NB4 (cell line): ENCODE results near the gene DAB2IP.
"Not testable (repeated sequence)": the region's sequence is repeated elsewhere in the genome, so short reads cannot be mapped to it uniquely, and the experiment has no call there.

Experiments
- DNase-seq: peaks from one replicate; pipeline ENCODE4 v3.0.0; 2010; ENCODE audit warnings: low read depth
- H3K4me3 ChIP-seq: one replicate; pipeline ENCODE4 v1.5.1; 2011; ENCODE audit warnings: mild to moderate bottlenecking, low read depth, low read length, moderate library complexity
- MYC ChIP-seq: IDR thresholded peaks from 2 replicates; pipeline ENCODE4 v1.6.1; 2011; ENCODE audit warnings: low read depth, low read length
- POLR2A ChIP-seq: IDR thresholded peaks from 2 replicates; pipeline ENCODE4 v1.6.1; 2011; ENCODE audit warnings: mild to moderate bottlenecking; ENCODE audit not compliant: insufficient read length; ENCODE audit errors: extremely low read depth
- TF ChIP-seq, protein P1 (sequence below): IDR thresholded peaks from 2 replicates; pipeline ENCODE4 v1.6.1; 2011; ENCODE audit warnings: low read depth, low read length
- TF ChIP-seq, protein P2 (sequence below): IDR thresholded peaks from one replicate; pipeline ENCODE4 v1.5.1; 2012; ENCODE audit warnings: low read depth, low read length

DAB2IP gene

DNA sequence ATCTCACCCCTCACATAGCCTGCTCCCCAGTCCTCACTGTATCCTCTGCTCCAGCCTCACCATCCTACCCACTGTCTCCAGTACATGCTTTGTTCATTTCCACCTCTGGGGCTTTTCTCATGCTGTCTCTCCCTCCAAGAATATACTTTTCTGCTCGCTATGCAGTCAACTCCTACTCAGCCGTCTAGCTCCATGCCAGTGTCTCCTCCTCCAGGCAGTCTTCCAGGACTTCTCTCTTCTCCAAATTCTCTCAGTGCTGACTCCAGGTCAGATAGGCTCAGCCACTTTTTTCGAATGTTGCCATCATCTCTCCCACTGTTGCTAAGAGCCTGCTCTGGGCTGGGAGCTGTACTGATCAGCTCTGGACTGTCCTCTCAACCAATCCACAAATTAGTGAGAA lies 8.0 kb upstream of the DAB2IP start:
- TF ChIP-seq MYC: no peak
- TF ChIP-seq, protein P1, sequence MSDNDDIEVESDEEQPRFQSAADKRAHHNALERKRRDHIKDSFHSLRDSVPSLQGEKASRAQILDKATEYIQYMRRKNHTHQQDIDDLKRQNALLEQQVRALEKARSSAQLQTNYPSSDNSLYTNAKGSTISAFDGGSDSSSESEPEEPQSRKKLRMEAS: no peak
- TF ChIP-seq, protein P2, sequence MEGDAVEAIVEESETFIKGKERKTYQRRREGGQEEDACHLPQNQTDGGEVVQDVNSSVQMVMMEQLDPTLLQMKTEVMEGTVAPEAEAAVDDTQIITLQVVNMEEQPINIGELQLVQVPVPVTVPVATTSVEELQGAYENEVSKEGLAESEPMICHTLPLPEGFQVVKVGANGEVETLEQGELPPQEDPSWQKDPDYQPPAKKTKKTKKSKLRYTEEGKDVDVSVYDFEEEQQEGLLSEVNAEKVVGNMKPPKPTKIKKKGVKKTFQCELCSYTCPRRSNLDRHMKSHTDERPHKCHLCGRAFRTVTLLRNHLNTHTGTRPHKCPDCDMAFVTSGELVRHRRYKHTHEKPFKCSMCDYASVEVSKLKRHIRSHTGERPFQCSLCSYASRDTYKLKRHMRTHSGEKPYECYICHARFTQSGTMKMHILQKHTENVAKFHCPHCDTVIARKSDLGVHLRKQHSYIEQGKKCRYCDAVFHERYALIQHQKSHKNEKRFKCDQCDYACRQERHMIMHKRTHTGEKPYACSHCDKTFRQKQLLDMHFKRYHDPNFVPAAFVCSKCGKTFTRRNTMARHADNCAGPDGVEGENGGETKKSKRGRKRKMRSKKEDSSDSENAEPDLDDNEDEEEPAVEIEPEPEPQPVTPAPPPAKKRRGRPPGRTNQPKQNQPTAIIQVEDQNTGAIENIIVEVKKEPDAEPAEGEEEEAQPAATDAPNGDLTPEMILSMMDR: no peak
- no peak for TF ChIP-seq POLR2A
- H3K4me3 ChIP-seq: no peak overlapping the region
- DNase-seq: no peak

DNA sequence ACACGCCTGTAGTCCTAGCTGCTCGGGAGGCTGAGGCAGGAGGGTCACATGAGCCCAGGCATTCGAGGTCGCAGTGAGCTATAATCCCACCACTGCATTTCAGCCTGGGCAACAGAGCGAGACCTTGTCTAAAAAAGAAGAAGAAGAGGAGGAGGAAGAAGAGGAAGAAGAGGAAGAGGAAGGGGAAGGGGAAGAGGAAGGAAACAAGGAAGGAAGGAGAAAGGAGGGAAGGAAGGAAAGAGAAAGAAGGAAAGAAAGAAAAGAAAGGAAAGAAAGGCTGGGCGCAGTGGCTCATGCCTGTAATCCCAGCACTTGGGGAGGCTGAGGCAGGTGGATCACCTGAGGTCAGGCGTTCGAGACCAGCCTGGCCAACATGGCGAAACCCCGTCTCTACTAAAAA lies 7.4 kb upstream of the DAB2IP start:
- DNase-seq, H3K4me3 ChIP-seq: not testable (repeated sequence)

DNA sequence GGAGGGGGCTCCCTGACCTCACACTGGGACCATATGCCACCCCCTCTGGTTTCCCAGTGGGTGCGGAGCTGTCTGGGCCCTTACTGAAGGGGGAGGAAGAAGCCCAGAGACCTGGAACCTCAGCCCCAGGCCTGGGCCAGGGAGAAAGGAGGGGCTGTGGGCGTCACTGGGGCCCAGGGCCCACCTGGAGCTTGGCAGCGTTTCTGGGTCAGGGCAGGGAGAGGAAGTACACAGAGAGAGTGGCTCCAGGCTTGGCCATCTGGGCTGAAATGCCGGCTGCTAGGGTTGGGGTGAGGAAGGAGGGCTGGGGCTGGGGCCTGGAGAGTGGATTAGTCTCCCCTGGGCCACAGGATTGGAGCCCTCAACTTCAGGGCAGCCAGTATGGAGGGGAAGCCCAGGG lies 6.4 kb upstream of the DAB2IP start:
- DNase-seq: peak; percentile 44
- TF ChIP-seq, protein P1: no peak
- TF ChIP-seq POLR2A: no peak
- TF ChIP-seq, protein P2: no peak
- no peak for TF ChIP-seq MYC

DNA sequence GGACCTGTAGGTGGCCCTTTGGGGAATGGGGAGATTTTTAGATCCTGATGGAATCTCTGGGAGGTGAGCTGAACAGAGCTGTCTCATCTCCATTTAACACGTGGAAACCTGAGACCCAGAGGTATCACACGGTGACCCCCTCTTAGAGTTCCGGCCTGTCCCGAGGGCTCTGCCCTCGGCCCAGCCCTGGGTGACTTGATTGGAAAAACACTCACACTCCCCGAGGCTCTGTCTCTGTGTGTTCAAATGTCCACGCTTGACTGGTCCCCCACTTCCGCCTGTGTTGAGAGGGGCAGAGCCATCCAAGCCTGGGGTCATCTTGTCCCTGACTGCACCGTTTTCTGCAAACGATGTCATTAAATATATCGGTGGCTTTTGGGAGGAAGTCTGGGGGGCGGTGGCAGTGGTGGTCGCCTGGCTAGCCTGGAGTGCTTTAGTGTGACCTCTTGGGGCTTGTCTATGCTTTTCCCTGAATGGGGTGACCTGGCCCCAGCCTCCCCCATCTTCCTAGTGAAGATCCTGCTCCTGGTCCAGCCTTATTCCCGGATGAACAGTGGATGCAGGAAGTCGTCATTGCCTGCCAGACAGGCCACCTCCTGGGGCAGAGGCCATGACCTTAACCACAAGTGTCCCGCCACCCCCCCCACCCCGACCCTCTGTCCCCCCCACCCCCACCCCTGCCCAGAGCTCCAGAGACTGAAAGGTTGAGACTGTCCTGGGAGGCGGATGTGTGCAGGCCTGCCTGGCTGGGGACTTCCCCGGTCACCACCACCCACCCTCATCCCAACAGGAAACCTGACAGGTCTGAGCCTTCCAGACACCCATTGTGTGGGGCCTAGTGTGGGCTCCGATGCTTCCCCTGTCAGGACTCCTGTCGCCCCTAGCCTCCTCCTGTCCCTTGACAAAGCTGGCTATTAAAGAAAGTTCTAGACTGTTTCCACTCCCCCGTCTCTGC lies 5.3 kb upstream of the DAB2IP start:
- no peak for DNase-seq
- no peak overlapping the region for H3K4me3 ChIP-seq
- TF ChIP-seq, protein P2: no peak
- TF ChIP-seq POLR2A (no peak), MYC (no peak)
- TF ChIP-seq, protein P1: no peak

More for the DNA sequence above, 6.4 kb upstream of the DAB2IP start:
- H3K4me3 ChIP-seq: no peak overlapping the region

DNA sequence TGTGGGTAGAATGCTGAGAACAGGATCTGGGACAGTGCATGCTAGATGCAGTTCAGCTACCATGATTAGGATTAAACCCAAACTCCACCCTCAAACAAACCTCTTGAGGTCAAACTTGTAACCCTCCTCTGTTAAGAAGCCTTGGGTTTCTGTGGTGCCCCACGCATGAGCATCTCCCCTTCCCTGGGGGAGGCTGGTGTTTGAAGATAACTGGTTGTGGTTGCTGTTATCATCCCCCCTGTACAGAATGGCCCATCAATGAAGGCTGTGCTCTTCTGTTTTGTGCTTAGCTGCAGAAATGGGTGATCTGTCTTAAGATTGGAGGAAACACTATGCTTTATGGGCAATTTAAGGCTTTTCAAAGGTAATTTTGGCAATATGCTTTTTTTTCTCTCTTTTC lies 4.4 kb upstream of the DAB2IP start:
- DNase-seq: peak; percentile 36
- H3K4me3 ChIP-seq: no peak overlapping the region

DNA sequence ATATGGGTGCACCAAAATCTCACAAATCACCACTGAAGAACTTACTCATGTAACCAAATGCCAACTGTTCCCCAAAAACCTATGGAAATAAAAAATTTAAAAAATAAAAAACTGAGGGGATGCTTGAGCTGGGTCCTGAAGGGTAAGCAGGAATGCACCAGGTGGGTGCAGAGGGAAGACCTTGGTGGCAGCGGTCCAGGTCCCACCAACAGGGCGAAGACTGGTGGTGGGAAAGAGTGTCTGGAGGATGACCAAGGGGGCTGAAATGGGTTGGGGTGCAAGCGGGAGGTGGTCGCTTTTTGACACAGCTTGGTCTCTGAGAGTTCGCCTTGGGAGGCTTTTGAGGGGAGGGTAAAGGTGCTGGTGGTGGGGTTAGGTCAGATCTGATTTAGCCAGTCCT lies 3.3 kb upstream of the DAB2IP start:
- TF ChIP-seq MYC (no peak), POLR2A (no peak)
- TF ChIP-seq, protein P2: no peak
- TF ChIP-seq, protein P1: no peak
- DNase-seq: no peak
- H3K4me3 ChIP-seq: no peak overlapping the region

More for the DNA sequence above, 4.4 kb upstream of the DAB2IP start:
- TF ChIP-seq, protein P2: no peak
- TF ChIP-seq POLR2A: no peak
- TF ChIP-seq, protein P1: no peak
- TF ChIP-seq MYC: no peak
